A549 (cell line): ENCODE measurements around the gene XRCC4. TPM values are rescaled to one million over a fixed set of nuclear protein-coding genes. Genes with fewer than 3 reads are reported as not detected.

Source experiments
- ATAC-seq, 2 experiments: fragments of 200-7000 bp in 1 of 2; fragments of >200 bp in 1 of 2; cut with Nextera tagmentation in 1 of 2; cut with Tn5 transposase in 1 of 2; 3 replicates each; pipeline versions ENCODE4 v1.8.0 to v1.9.1; 2018 to 2020; ENCODE audit warnings: mild to moderate bottlenecking in 1 of 2, moderate library complexity in 1 of 2
- CTCF ChIA-PET: fragments of 300-600 bp; sonication (Branson Sonifier 250); formaldehyde crosslinking; extraction: SDS; loops from one replicate; lab custom pipeline; 2021; ENCODE audit warnings: antibody characterized with exemption, inconsistent platforms; lab: Yijun Ruan, JAX
- POLR2A ChIA-PET: fragments of 350-600 bp; formaldehyde crosslinking; extraction: SDS; loops from one replicate; lab custom pipeline; 2021; ENCODE audit warnings: antibody characterized with exemption, inconsistent platforms; lab: Yijun Ruan, JAX
- DNase-seq, 2 experiments: peaks; one replicate each; pipeline versions ENCODE4 v3.0.0 to v3.0.0-alpha.2; 2011 to 2016; ENCODE audit warnings: low read depth in 1 of 2, low spot score in 1 of 2
- FAIRE-seq: peaks from 2 replicates; lab custom pipeline; 2011; peaks lifted over from hg19 to GRCh38; lab: Jason Lieb, UNC
- H3K27ac ChIP-seq, 2 experiments: fragments of >200 bp; sonication (Bioruptor Twin); formaldehyde crosslinking; 3 replicates each; pipeline ENCODE4 v1.5.1; 2016 to 2017
- H3K4me1 ChIP-seq: fragments of >200 bp; sonication (Bioruptor Twin); formaldehyde crosslinking; 3 replicates; pipeline ENCODE4 v1.6.1; 2016
- H3K4me2 ChIP-seq: fragments of >200 bp; sonication (Bioruptor Twin); formaldehyde crosslinking; 3 replicates; pipeline ENCODE4 v1.6.1; 2016
- H3K4me3 ChIP-seq: fragments of >200 bp; sonication (Bioruptor Twin); formaldehyde crosslinking; 3 replicates; pipeline ENCODE4 v1.5.1; 2016
- H3K9me3 ChIP-seq: fragments of >200 bp; sonication (Bioruptor Twin); formaldehyde crosslinking; 3 replicates; pipeline ENCODE4 v1.6.1; 2016
- CBX2 ChIP-seq: fragments of 200-600 bp; sonication (generic); IDR thresholded peaks from 2 replicates; pipeline ENCODE4 v1.6.1; 2016; ENCODE audit warnings: low read depth, mild to moderate bottlenecking, borderline replicate concordance
- CBX8 ChIP-seq: fragments of 200-600 bp; sonication (generic); IDR thresholded peaks from 2 replicates; pipeline ENCODE4 v1.6.1; 2016
- EHF ChIP-seq: fragments of 250-450 bp; sonication (Bioruptor Pico); IDR thresholded peaks from 2 replicates; pipeline ENCODE4 v1.5.0; 2020; ENCODE audit warnings: mild to moderate bottlenecking
- EHMT2 ChIP-seq: fragments of 200-600 bp; sonication (generic); IDR thresholded peaks from 2 replicates; pipeline ENCODE4 v1.6.1; 2016; ENCODE audit warnings: antibody characterized with exemption, low read depth, mild to moderate bottlenecking, moderate library complexity
- EP300 ChIP-seq, 2 experiments: fragments of >200 bp; sonication (Bioruptor Twin); formaldehyde crosslinking; IDR thresholded peaks; 2 replicates in 1 of 2; 3 replicates in 1 of 2; pipeline ENCODE4 v1.6.1; 2016 to 2017
- ESRRA ChIP-seq: fragments of 150-350 bp; IDR thresholded peaks from 2 replicates; pipeline ENCODE4 v1.6.1; 2014; ENCODE audit warnings: mild to moderate bottlenecking, low read length, borderline replicate concordance
- FOXS1 ChIP-seq: fragments of 250-450 bp; sonication (Bioruptor Pico); IDR thresholded peaks from 2 replicates; pipeline ENCODE4 v1.5.0; 2020; ENCODE audit warnings: mild to moderate bottlenecking, moderate library complexity
- HEYL ChIP-seq: fragments of 250-450 bp; sonication (Bioruptor Pico); IDR thresholded peaks from 2 replicates; pipeline ENCODE4 v1.8.0; 2021; ENCODE audit warnings: mild to moderate bottlenecking, moderate library complexity
- HOXA7 ChIP-seq: fragments of 250-450 bp; sonication (Bioruptor Pico); IDR thresholded peaks from 2 replicates; pipeline ENCODE4 v1.5.0; 2020; ENCODE audit warnings: mild to moderate bottlenecking, moderate library complexity
- HOXB5 ChIP-seq: fragments of 250-450 bp; sonication (Bioruptor Pico); IDR thresholded peaks from 2 replicates; pipeline ENCODE4 v1.5.0; 2020; ENCODE audit warnings: mild to moderate bottlenecking, moderate library complexity
- JUN ChIP-seq, 2 experiments: fragments of >200 bp; sonication (Bioruptor Twin); formaldehyde crosslinking; IDR thresholded peaks; 2 replicates in 1 of 2; 3 replicates in 1 of 2; pipeline ENCODE4 v1.6.1; 2016 to 2017
- MAFK ChIP-seq: fragments of 450-650 bp; IDR thresholded peaks from 2 replicates; pipeline ENCODE4 v1.6.1; 2014; ENCODE audit not compliant: partially characterized antibody
- NPAS2 ChIP-seq: fragments of 250-450 bp; sonication (Bioruptor Pico); IDR thresholded peaks from 2 replicates; pipeline ENCODE4 v1.8.0; 2022; ENCODE audit warnings: mild to moderate bottlenecking, moderate library complexity, borderline replicate concordance
- PHF8 ChIP-seq: fragments of 200-600 bp; sonication (generic); IDR thresholded peaks from 2 replicates; pipeline ENCODE4 v1.6.1; 2016; ENCODE audit warnings: low read depth, mild to moderate bottlenecking, antibody characterized with exemption, moderate library complexity, borderline replicate concordance
- RCOR1 ChIP-seq: fragments of 150-350 bp; IDR thresholded peaks from 2 replicates; pipeline ENCODE4 v1.6.1; 2014; ENCODE audit warnings: antibody characterized with exemption, low read length, low read depth
- RFX5 ChIP-seq: fragments of 450-650 bp; IDR thresholded peaks from 2 replicates; pipeline ENCODE4 v1.7.1; 2014; ENCODE audit warnings: antibody characterized with exemption, mild to moderate bottlenecking, moderate library complexity
- RNF2 ChIP-seq: fragments of 200-600 bp; sonication (generic); IDR thresholded peaks from 2 replicates; pipeline ENCODE4 v1.6.1; 2016; ENCODE audit warnings: low read depth, mild to moderate bottlenecking, antibody characterized with exemption, moderate library complexity, borderline replicate concordance
- TP53 ChIP-seq: fragments of 250-450 bp; sonication (Bioruptor Pico); IDR thresholded peaks from 2 replicates; pipeline ENCODE4 v1.5.0; 2021; ENCODE audit warnings: mild to moderate bottlenecking, moderate library complexity
- ZSCAN20 ChIP-seq: fragments of 250-450 bp; sonication (Bioruptor Pico); IDR thresholded peaks from 2 replicates; pipeline ENCODE4 v1.8.0; 2022; ENCODE audit warnings: mild to moderate bottlenecking, moderate library complexity
- WGBS: methylation state at CpG from one replicate; pipeline ENCODE4 v1.1.6; 2017; ENCODE audit errors: missing lambda C conversion rate; 5-methylcytosine and 5-hydroxymethylcytosine counted together
- polyA plus RNA-seq, 4 experiments: library from polyadenylated mRNA; depleted of rRNA in 3 of 4; stranded (reverse); fragments of >200 nt; fragmentation: RNase III in 1 of 4; extraction: RNeasy Plus Mini Kit Qiagen cat#74134 plus additional on column Dnase treatment in 1 of 4; gene quantifications; 2 replicates in 3 of 4; 3 replicates in 1 of 4; pipeline ENCODE4 v1.2.3, GENCODE V29; 2011 to 2017
- TF ChIP-seq, protein P1 (sequence below): fragments of 200-600 bp; sonication (generic); IDR thresholded peaks from 2 replicates; pipeline ENCODE4 v1.6.1; 2016; ENCODE audit warnings: antibody characterized with exemption, mild to moderate bottlenecking, moderate library complexity
- TF ChIP-seq, protein P2 (sequence below): fragments of >200 bp; sonication (Bioruptor Twin); formaldehyde crosslinking; IDR thresholded peaks from 2 replicates; pipeline ENCODE4 v1.6.1; 2016
- TF ChIP-seq, protein P3 (sequence below): fragments of 250-450 bp; sonication (Bioruptor Pico); IDR thresholded peaks from 2 replicates; pipeline ENCODE4 v1.5.0; 2021; ENCODE audit warnings: mild to moderate bottlenecking, moderate library complexity, borderline replicate concordance
- TF ChIP-seq, protein P4 (sequence below): fragments of 450-650 bp; IDR thresholded peaks from 2 replicates; pipeline ENCODE4 v1.6.1; 2014; ENCODE audit warnings: antibody characterized with exemption
- TF ChIP-seq, protein P5 (sequence below): fragments of >200 bp; sonication (Bioruptor Twin); formaldehyde crosslinking; IDR thresholded peaks from 3 replicates; pipeline ENCODE4 v1.6.1; 2016

Gene XRCC4
- polyA plus RNA-seq, 2 of the 4 experiments (the other 2 are of a cell fraction): 14.3 to 14.8 TPM

DNA sequence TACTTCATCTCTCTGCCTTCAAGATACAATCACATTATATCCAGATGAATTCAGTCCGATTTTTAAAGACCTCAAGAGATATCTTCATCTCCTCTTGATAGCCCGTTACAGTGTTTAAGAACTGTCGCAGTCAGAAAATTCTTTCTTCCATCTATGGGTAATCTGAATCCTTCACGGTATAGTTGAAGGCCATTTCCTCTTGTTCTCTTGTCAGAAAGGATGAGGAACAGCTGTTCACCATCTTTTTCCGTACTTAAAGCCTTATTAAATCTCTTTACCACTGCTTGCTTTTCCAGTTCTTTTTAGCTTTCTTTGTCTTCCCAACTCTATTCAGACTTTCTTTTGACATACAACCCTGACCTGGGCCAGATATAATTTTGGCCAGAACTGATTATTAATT is 121.8 kb downstream of the XRCC4 start:
- Histone ChIP-seq H3K4me3 (no peak overlapping the region), H3K9me3 (no peaks in the 10 kb centered on the region), H3K27ac (no peak overlapping the region), H3K4me2 (no peak overlapping the region), H3K4me1 (no peaks in the 10 kb centered on the region)
- ATAC-seq (no peak), FAIRE-seq (no peak), DNase-seq (no peak)
- WGBS: 82% methylated on average over 5 of the region's 5 CpGs
- CTCF ChIA-PET: no interaction called here
- POLR2A ChIA-PET: no interaction called here
- TF ChIP-seq PHF8 (no peak), TP53 (no peak)

DNA sequence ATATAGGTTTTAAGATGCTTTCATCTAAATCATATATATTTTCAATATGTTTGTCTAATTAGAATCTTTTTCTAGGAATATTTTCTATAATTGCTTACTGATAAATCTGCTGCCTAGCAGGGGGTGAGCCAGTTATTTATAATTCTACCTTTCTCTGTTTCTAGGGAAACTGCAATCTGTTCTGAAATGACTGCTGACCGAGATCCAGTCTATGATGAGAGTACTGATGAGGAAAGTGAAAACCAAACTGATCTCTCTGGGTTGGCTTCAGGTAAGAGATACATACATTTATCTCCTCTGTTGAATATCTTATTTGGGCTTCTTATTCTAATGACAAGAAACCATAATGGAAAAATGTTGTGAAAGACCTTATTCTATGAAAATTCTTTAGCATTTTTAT is 127.3 kb downstream of the XRCC4 start:
- H3K4me2 ChIP-seq: no peak overlapping the region
- FAIRE-seq (no peak), ATAC-seq (no peak), DNase-seq (no peak)
- TF ChIP-seq, protein P1, sequence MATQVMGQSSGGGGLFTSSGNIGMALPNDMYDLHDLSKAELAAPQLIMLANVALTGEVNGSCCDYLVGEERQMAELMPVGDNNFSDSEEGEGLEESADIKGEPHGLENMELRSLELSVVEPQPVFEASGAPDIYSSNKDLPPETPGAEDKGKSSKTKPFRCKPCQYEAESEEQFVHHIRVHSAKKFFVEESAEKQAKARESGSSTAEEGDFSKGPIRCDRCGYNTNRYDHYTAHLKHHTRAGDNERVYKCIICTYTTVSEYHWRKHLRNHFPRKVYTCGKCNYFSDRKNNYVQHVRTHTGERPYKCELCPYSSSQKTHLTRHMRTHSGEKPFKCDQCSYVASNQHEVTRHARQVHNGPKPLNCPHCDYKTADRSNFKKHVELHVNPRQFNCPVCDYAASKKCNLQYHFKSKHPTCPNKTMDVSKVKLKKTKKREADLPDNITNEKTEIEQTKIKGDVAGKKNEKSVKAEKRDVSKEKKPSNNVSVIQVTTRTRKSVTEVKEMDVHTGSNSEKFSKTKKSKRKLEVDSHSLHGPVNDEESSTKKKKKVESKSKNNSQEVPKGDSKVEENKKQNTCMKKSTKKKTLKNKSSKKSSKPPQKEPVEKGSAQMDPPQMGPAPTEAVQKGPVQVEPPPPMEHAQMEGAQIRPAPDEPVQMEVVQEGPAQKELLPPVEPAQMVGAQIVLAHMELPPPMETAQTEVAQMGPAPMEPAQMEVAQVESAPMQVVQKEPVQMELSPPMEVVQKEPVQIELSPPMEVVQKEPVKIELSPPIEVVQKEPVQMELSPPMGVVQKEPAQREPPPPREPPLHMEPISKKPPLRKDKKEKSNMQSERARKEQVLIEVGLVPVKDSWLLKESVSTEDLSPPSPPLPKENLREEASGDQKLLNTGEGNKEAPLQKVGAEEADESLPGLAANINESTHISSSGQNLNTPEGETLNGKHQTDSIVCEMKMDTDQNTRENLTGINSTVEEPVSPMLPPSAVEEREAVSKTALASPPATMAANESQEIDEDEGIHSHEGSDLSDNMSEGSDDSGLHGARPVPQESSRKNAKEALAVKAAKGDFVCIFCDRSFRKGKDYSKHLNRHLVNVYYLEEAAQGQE: no peak
- TF ChIP-seq FOXS1 (CRISPR knock-in tag): no peak
- no peak for TF ChIP-seq EP300 (IDR thresholded peaks at IDR 0.05)
- TF ChIP-seq RFX5: no peak
- no peak for TF ChIP-seq RNF2
- TF ChIP-seq ZSCAN20: no peak
- TF ChIP-seq MAFK: no peak
- no peak overlapping the region for H3K4me3 ChIP-seq
- POLR2A ChIA-PET: no interaction called here
- CTCF ChIA-PET: no interaction called here
- no peaks in the 10 kb centered on the region for H3K4me1 ChIP-seq
- no peak overlapping the region for H3K27ac ChIP-seq
- WGBS: 74% methylated on average over 1 of the region's 1 CpG
- H3K9me3 ChIP-seq: no peaks in the 10 kb centered on the region

DNA sequence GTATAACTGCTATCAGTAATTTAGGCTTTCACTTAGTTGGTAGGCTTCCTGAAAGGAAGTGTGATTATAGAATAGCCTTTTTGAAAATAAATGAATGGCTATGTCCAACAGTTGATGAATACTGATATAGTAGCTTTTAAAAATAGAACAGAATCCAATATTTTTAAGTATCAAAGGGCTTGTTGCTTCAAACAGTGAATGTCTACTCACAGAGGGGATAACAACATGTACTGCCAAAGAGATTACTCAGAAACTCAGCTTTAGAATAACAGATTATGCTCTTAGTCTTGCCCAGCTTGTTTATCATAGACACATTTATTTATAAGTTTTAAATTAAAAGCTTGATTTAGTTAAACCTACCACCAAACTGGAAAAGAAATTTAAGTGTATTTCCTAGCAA is 132.6 kb downstream of the XRCC4 start:
- Histone ChIP-seq H3K4me1 (no peaks in the 10 kb centered on the region), H3K4me2 (no peak overlapping the region), H3K27ac (no peak overlapping the region), H3K9me3 (no peaks in the 10 kb centered on the region), H3K4me3 (no peak overlapping the region)
- TF ChIP-seq NPAS2 (CRISPR knock-in tag): no peak
- TF ChIP-seq, protein P2, sequence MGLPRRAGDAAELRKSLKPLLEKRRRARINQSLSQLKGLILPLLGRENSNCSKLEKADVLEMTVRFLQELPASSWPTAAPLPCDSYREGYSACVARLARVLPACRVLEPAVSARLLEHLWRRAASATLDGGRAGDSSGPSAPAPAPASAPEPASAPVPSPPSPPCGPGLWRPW: no peak
- TF ChIP-seq, protein P3, sequence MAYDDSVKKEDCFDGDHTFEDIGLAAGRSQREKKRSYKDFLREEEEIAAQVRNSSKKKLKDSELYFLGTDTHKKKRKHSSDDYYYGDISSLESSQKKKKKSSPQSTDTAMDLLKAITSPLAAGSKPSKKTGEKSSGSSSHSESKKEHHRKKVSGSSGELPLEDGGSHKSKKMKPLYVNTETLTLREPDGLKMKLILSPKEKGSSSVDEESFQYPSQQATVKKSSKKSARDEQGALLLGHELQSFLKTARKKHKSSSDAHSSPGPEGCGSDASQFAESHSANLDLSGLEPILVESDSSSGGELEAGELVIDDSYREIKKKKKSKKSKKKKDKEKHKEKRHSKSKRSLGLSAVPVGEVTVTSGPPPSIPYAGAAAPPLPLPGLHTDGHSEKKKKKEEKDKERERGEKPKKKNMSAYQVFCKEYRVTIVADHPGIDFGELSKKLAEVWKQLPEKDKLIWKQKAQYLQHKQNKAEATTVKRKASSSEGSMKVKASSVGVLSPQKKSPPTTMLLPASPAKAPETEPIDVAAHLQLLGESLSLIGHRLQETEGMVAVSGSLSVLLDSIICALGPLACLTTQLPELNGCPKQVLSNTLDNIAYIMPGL (CRISPR knock-in tag): no peak
- TF ChIP-seq EHMT2: no peak
- no peak for TF ChIP-seq EHF (CRISPR knock-in tag)
- no peak for TF ChIP-seq CBX2
- no peak for TF ChIP-seq RNF2
- CTCF ChIA-PET: no interaction called here
- no peak for ATAC-seq
- no peak for FAIRE-seq
- POLR2A ChIA-PET: no interaction called here
- DNase-seq: no peak

DNA sequence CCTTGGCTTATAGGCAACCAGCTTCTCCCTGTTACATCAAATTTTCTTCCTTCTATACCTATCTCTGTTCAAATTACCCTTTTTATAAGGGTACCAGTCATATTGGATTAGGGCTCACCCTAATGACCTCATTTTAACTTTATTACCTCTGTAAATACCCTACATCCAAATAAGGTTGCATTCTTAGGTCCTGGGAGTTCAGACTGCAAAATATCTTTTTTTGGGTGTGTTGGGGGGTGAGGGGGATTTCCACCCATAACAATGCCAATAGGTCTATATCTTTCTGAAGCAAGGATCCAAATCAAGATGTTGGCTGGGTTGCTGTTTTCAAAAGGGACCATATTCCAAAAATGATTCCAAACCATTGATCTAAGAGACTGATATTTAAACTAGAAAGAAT is 141.7 kb downstream of the XRCC4 start:
- Histone ChIP-seq H3K4me3 (no peak overlapping the region), H3K9me3 (no peaks in the 10 kb centered on the region), H3K4me1 (no peaks in the 10 kb centered on the region), H3K4me2 (no peak overlapping the region), H3K27ac (no peak overlapping the region)
- TF ChIP-seq EHMT2: no peak
- no peak for TF ChIP-seq HOXA7 (CRISPR knock-in tag)
- TF ChIP-seq, protein P4, sequence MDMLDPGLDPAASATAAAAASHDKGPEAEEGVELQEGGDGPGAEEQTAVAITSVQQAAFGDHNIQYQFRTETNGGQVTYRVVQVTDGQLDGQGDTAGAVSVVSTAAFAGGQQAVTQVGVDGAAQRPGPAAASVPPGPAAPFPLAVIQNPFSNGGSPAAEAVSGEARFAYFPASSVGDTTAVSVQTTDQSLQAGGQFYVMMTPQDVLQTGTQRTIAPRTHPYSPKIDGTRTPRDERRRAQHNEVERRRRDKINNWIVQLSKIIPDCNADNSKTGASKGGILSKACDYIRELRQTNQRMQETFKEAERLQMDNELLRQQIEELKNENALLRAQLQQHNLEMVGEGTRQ: no peak
- TF ChIP-seq JUN (IDR thresholded peaks at IDR 0.05): no peak
- TF ChIP-seq CBX8: no peak
- TF ChIP-seq EHF (CRISPR knock-in tag): no peak
- TF ChIP-seq RCOR1: no peak
- TF ChIP-seq HOXB5 (CRISPR knock-in tag): no peak
- no peak for TF ChIP-seq HEYL (CRISPR knock-in tag)
- TF ChIP-seq ESRRA: no peak
- no peak for TF ChIP-seq ZSCAN20
- TF ChIP-seq, protein P5, sequence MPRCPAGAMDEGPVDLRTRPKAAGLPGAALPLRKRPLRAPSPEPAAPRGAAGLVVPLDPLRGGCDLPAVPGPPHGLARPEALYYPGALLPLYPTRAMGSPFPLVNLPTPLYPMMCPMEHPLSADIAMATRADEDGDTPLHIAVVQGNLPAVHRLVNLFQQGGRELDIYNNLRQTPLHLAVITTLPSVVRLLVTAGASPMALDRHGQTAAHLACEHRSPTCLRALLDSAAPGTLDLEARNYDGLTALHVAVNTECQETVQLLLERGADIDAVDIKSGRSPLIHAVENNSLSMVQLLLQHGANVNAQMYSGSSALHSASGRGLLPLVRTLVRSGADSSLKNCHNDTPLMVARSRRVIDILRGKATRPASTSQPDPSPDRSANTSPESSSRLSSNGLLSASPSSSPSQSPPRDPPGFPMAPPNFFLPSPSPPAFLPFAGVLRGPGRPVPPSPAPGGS: no peak
- DNase-seq (no peak), ATAC-seq (no peak), FAIRE-seq (no peak)
- POLR2A ChIA-PET: no interaction called here
- CTCF ChIA-PET: no interaction called here
